Calu3 (cell line): ENCODE results near the gene TINCR. TPM values are rescaled to one million over a fixed set of nuclear protein-coding genes. Genes with fewer than 3 reads are reported as not detected.

ENCODE experiments used
- BruUV-seq: library from RNA; stranded (reverse); fragments of 400-500 nt; replicated peaks from 2 replicates; lab custom pipeline; 2021; lab: Mats Ljungman, UMichigan
- CTCF ChIA-PET: fragments of 300-600 bp; sonication (Branson Sonifier 250); formaldehyde crosslinking; loops from one replicate; lab custom pipeline; 2022; ENCODE audit warnings: antibody characterized with exemption; lab: Charles Lee
- DNase-seq: peaks from one replicate; pipeline ENCODE4 v3.0.0; 2022
- H3K27ac Mint-ChIP-seq: one replicate; pipeline ENCODE4 v1.8.0; 2022; ENCODE audit warnings: mixed read lengths; ENCODE audit not compliant: unreplicated experiment
- H3K27me3 Mint-ChIP-seq: one replicate; pipeline ENCODE4 v1.8.0; 2022; ENCODE audit warnings: mixed read lengths; ENCODE audit not compliant: unreplicated experiment
- H3K36me3 Mint-ChIP-seq: one replicate; pipeline ENCODE4 v1.8.0; 2022; ENCODE audit warnings: mild to moderate bottlenecking, moderate library complexity, mixed read lengths; ENCODE audit not compliant: insufficient read depth, unreplicated experiment
- H3K4me1 Mint-ChIP-seq: one replicate; pipeline ENCODE4 v1.8.0; 2022; ENCODE audit warnings: mild to moderate bottlenecking, low read depth, mixed read lengths; ENCODE audit not compliant: unreplicated experiment
- H3K4me3 Mint-ChIP-seq: one replicate; pipeline ENCODE4 v1.8.0; 2022; ENCODE audit warnings: mild to moderate bottlenecking, low read depth, moderate library complexity, mixed read lengths; ENCODE audit not compliant: unreplicated experiment
- H3K9me3 Mint-ChIP-seq: one replicate; pipeline ENCODE4 v1.8.0; 2022; ENCODE audit warnings: low read depth, mixed read lengths; ENCODE audit not compliant: unreplicated experiment
- intact Hi-C: fragments of 100-400 bp; cut with micrococcal nuclease; formaldehyde crosslinking; loops from one replicate; pipeline ENCODE4 v1.10.0; 2022; ENCODE audit not compliant: unreplicated experiment
- total RNA-seq: library from RNA; stranded (reverse); gene quantifications from 2 replicates; pipeline ENCODE4 v1.2.3, GENCODE V29; 2022
- TF ChIP-seq, protein P1 (sequence below): fragments of 200-600 bp; IDR thresholded peaks from one replicate; pipeline ENCODE4 v1.8.0; 2022; ENCODE audit warnings: antibody characterized with exemption; ENCODE audit not compliant: unreplicated experiment

TINCR gene
- total RNA-seq, 1 experiment from 2014 or later, result 0.40 TPM

DNA sequence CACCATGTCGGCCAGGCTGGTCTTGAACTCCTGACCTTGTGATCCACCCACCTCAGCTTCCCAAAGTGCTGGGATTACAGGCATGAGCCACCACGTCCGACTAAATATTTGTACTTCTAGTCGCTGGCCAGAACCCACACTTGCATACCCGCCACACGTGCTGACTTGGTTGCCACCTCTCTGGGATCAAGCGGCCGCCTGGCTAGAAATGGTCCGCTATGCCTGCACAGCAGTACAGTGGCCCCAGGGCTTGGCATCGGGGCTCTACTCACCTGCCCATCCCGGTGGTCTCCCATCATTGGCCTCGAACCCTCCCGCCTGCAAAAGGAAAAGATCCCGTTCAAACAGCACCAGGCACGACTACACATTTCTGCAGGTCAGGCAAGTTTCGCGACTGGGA lies 23.7 kb upstream of the TINCR start:
- Mint-ChIP-seq H3K9me3 (no peaks in the 10 kb centered on the region), H3K27me3 (no peaks in the 10 kb centered on the region), H3K36me3 (peaks cover 54% of the 10 kb centered on the region), H3K27ac (no peak overlapping the region), H3K4me1 (no peaks in the 10 kb centered on the region), H3K4me3 (no peak overlapping the region)
- no TSS peak for BruUV-seq
- no peak for DNase-seq
- CTCF ChIA-PET, result no interaction called here
- intact Hi-C loops, result no loop called here
- TF ChIP-seq, protein P1, sequence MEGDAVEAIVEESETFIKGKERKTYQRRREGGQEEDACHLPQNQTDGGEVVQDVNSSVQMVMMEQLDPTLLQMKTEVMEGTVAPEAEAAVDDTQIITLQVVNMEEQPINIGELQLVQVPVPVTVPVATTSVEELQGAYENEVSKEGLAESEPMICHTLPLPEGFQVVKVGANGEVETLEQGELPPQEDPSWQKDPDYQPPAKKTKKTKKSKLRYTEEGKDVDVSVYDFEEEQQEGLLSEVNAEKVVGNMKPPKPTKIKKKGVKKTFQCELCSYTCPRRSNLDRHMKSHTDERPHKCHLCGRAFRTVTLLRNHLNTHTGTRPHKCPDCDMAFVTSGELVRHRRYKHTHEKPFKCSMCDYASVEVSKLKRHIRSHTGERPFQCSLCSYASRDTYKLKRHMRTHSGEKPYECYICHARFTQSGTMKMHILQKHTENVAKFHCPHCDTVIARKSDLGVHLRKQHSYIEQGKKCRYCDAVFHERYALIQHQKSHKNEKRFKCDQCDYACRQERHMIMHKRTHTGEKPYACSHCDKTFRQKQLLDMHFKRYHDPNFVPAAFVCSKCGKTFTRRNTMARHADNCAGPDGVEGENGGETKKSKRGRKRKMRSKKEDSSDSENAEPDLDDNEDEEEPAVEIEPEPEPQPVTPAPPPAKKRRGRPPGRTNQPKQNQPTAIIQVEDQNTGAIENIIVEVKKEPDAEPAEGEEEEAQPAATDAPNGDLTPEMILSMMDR, result no peak

GRCh38 chr19:5590865-5591154 lies 23.1 kb upstream of the TINCR start:
- H3K9me3 Mint-ChIP-seq, result no peaks in the 10 kb centered on the region
- intact Hi-C loops, result no loop called here
- CTCF ChIA-PET, result no interaction called here
- H3K4me1 Mint-ChIP-seq, result no peaks in the 10 kb centered on the region
- H3K27me3 Mint-ChIP-seq, result no peaks in the 10 kb centered on the region
- no peak overlapping the region for H3K27ac Mint-ChIP-seq
- no peak for DNase-seq
- H3K36me3 Mint-ChIP-seq, result peaks cover 54% of the 10 kb centered on the region
- no TSS peak for BruUV-seq
- no peak overlapping the region for H3K4me3 Mint-ChIP-seq
- TF ChIP-seq, protein P1, result no peak

- no TSS peak for BruUV-seq
- TF ChIP-seq, protein P1, result no peak
- DNase-seq, result no peak
- H3K4me1 Mint-ChIP-seq, result no peaks in the 10 kb centered on the region
- H3K27ac Mint-ChIP-seq, result no peak overlapping the region
- H3K36me3 Mint-ChIP-seq, result peaks cover 51% of the 10 kb centered on the region
- no peak overlapping the region for H3K4me3 Mint-ChIP-seq
- CTCF ChIA-PET, result no interaction called here
- intact Hi-C loops, result no loop called here
- H3K27me3 Mint-ChIP-seq, result no peaks in the 10 kb centered on the region
- no peaks in the 10 kb centered on the region for H3K9me3 Mint-ChIP-seq
Measured at GRCh38 chr19:5590151-5590864, 22.6 kb upstream of the TINCR start.

- TF ChIP-seq, protein P1, result no peak
- Mint-ChIP-seq H3K9me3 (no peaks in the 10 kb centered on the region), H3K27me3 (no peaks in the 10 kb centered on the region), H3K27ac (no peak overlapping the region), H3K36me3 (peaks cover 49% of the 10 kb centered on the region), H3K4me3 (no peak overlapping the region), H3K4me1 (no peaks in the 10 kb centered on the region)
- CTCF ChIA-PET, result interaction anchor here (0.7 kb wide), 1 partner anchor 209 kb away, joined by 3 read pairs; no protein-coding TSS in a partner anchor
- no peak for DNase-seq
- intact Hi-C loops, result no loop called here
- no TSS peak for BruUV-seq
Measured at GRCh38 chr19:5588906-5589676, 21.3 kb upstream of the TINCR start.
